Superior temporal gyrus (tissue), 1 donor: ENCODE measurements around the gene MAPRE2.

Experiments used
- DNase-seq: peaks from one replicate; pipeline ENCODE4 v3.0.0-alpha.2; 2016; ENCODE audit errors: extremely low spot score

MAPRE2 gene

GRCh38 chr18:35121531-35121930 is 80.3 kb downstream of the MAPRE2 start:
- no peak for DNase-seq

DNA sequence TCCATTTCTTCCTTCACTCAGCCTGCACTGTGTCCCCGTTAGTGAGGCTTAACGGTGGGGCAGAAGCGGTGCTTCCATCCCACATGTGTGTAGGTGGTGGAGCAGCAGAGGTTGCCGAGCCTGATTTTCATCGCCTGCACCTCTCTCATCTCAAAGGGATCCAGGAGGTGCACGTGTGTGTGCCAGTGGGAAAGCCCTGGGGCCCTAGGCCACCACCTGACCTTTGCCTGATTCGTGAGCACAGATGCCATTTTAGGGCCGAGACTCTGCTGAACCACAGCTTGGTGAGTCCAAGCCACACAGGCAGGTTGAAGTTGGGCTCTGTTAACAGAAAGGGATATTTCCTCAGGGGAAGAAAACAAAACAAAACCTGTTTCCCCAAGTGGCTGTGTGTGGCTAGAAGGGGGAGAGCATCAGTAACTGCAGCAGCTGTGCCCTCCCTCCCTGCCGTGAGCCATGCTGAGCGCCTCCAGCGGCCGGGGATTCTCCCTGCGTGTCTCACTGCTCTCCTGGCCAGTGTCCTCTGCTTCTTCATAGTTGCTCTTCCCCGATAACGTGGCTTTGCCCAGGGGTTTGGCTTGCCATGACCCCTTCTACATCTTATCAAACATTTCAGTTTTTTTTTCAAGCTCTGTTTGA is 81.5 kb downstream of the MAPRE2 start:
- DNase-seq, result peak; percentile 73

- DNase-seq, result no peak
Observed at GRCh38 chr18:35123811-35124210, 82.6 kb downstream of the MAPRE2 start.

DNA sequence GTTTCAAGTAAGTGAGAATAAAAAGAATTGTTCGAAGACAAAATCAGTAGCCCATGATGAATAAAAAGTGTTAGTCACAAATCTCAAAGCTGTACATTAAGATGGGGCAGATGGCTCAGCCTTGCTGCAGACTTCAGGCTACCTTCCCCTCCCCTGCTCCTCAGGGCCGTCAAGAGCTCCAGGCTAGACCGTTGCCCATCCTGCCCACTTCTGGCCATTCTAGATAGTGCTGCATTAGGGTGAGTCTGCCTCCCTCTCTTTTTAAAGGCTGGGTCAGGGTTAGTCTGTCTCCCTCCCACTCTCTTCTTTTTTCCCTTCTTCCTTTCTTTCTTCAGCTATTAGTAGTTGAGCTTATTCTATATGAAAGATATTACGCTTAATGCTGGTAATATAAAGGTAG is 86.0 kb downstream of the MAPRE2 start:
- DNase-seq, result no peak

DNA sequence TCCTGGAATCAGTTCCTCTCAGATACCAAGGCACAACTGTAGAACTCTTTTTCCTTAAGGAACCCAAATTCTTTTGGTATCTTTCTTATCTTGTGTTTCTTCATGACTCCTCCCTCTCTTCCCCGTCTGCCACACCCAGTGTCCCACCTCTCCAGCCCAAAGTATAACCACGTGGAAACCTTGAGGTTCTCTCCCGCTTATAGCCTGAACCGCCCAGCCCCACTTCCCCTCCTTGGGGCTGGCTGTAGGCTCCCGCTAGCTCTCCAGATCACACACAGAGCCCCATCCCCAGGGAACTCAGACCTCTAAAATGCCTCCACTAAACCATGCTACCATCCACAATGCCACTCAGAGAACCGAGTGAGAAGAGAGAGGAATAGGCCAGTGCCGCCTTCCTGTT is 87.5 kb downstream of the MAPRE2 start:
- no peak for DNase-seq

- no peak for DNase-seq
Observed at GRCh38 chr18:35130236-35130635, 89.0 kb downstream of the MAPRE2 start.

GRCh38 chr18:35131387-35132020 is 90.3 kb downstream of the MAPRE2 start:
- peak; percentile 84 for DNase-seq

GRCh38 chr18:35132021-35132902 is 91.0 kb downstream of the MAPRE2 start:
- DNase-seq, result no peak

GRCh38 chr18:35134190-35134730 is 93.0 kb downstream of the MAPRE2 start:
- DNase-seq, result no peak

GRCh38 chr18:35134791-35135531 is 93.7 kb downstream of the MAPRE2 start:
- DNase-seq, result peak; percentile 47

DNA sequence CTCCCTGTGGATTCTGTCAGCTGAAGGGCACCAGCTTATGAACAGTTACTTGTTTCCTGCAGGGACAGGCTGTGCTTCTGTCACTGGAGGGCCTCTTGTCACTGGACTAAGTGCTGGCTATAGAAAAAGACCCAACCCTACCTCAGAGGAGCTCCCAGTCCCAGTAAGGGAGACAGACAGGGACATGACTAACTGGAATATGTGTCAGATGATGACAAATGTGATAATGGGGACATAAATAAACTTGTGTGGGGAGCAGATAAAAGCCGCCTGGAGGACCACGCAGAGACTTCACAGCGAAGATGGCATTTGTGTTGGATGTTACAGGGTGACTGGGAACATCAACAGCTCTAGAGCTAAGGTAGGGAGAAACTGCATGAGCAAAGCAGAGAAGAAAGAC is 95.0 kb downstream of the MAPRE2 start:
- no peak for DNase-seq

DNA sequence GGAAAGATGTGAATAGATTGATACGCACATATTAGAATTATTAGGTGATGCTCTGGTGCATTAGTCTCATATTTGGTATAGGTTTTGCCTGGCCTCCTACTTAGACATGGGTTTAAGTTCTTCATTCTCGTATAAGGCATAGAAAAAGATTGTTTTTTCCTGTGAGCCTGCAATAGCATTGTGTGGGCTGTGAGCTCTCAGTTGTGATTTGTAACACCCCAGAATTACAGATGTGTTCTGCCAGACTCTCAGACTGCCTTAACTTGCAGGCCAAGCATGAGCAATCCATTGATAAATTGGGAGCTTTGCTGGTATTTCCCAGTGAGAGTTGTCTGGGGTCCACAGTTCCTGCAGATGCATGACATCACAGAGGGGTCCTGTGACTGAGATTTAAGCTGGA is 95.7 kb downstream of the MAPRE2 start:
- DNase-seq, result no peak

- DNase-seq, result no peak
Observed at GRCh38 chr18:35137632-35138031, 96.4 kb downstream of the MAPRE2 start.

GRCh38 chr18:35138773-35139172 is 97.6 kb downstream of the MAPRE2 start:
- no peak for DNase-seq

- no peak for DNase-seq
Observed at GRCh38 chr18:35139517-35139916, 98.3 kb downstream of the MAPRE2 start.

DNA sequence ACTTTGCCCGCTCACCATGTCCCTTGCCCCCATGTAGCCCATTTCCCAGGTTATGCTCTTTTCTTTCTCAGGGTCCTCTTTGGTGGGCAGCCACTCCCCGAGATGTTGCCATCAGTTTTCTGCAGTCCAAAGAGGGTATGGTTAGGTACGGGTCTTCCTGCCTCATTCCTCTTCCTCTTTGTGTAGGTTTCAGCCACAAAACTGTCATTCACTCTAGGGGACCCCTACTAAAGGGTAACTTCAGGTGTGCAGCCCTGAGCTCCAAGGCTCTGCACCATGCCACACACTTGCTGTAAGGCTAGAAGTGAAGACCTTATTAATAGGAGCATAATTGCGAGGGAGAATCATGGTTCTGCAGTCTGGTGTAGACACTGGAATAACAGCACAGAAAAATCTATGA is 99.9 kb downstream of the MAPRE2 start:
- DNase-seq, result no peak

- no peak for DNase-seq
Observed at GRCh38 chr18:35141567-35142274, 100.5 kb downstream of the MAPRE2 start.

- DNase-seq, result no peak
Observed at GRCh38 chr18:35142275-35142615, 101.0 kb downstream of the MAPRE2 start.

- DNase-seq, result peak; percentile 93
Observed at GRCh38 chr18:35143622-35144596, 102.7 kb downstream of the MAPRE2 start.

- no peak for DNase-seq
Observed at GRCh38 chr18:35144698-35145097, 103.5 kb downstream of the MAPRE2 start.
